Activated CD4-positive, alpha-beta memory T cell treated with anti-CD3 and anti-CD28 coated beads, Interleukin-2, amount 10 ng/mL, durations not matched to agents 7 days and 5 days (primary cell): ENCODE measurements around the gene D2HGDH. TPM values are rescaled to one million over a fixed set of nuclear protein-coding genes. Genes with fewer than 3 reads are reported as not detected.
A peak's percentile ranks its signal among the peaks of the same experiment; 100 is the strongest.

Source experiments
- CTCF ChIA-PET: fragments of 350-600 bp; sonication (Branson Sonifier 250); formaldehyde crosslinking; loops from one replicate; lab custom pipeline; 2021; ENCODE audit warnings: antibody characterized with exemption, inconsistent platforms; lab: Charles Lee
- POLR2A ChIA-PET: fragments of 350-600 bp; sonication (Branson Sonifier 250); formaldehyde crosslinking; loops from one replicate; lab custom pipeline; 2021; ENCODE audit warnings: antibody characterized with exemption; lab: Charles Lee
- DNase-seq: peaks from one replicate; pipeline ENCODE4 v3.0.0-alpha.2; 2020
- H3K27ac Mint-ChIP-seq: one replicate; pipeline ENCODE4 v1.8.0; 2021; ENCODE audit warnings: mild to moderate bottlenecking, mixed read lengths
- H3K27me3 Mint-ChIP-seq: one replicate; pipeline ENCODE4 v1.8.0; 2021; ENCODE audit warnings: mixed read lengths
- H3K36me3 Mint-ChIP-seq: one replicate; pipeline ENCODE4 v1.8.0; 2021; ENCODE audit warnings: low read depth, mixed read lengths
- H3K4me1 Mint-ChIP-seq: one replicate; pipeline ENCODE4 v1.8.0; 2021; ENCODE audit warnings: mixed read lengths
- H3K4me3 Mint-ChIP-seq: one replicate; pipeline ENCODE4 v1.8.0; 2021; ENCODE audit warnings: mild to moderate bottlenecking, mixed read lengths
- H3K9me3 Mint-ChIP-seq: one replicate; pipeline ENCODE4 v1.8.0; 2021; ENCODE audit warnings: mixed read lengths
- total RNA-seq, 2 experiments: library from RNA; stranded (reverse); gene quantifications; one replicate each; pipeline ENCODE4 v1.2.3, GENCODE V29; 2021

The D2HGDH gene
- total RNA-seq, 2 experiments from 2014 or later: 24.6 to 25.0 TPM

GRCh38 chr2:241703032-241703604, 31.3 kb upstream of the D2HGDH start:
- ChIA-PET CTCF (interaction anchor here (1.6 to 5.9 kb wide), 5 partner anchors 11 to 175 kb away, joined by 11 to 54 read pairs (median 27); partner anchors contain the start of genes D2HGDH and DTYMK), POLR2A (interaction anchor here (0.5 to 7.6 kb wide), 11 partner anchors 10 to 1143 kb away, joined by 3 to 141 read pairs (median 10); partner anchors contain the start of genes D2HGDH, DTYMK and PDCD1)
- peak overlapping the region; percentile 38 for H3K27ac Mint-ChIP-seq
- H3K4me1 Mint-ChIP-seq: peaks cover 27% of the 10 kb centered on the region
- H3K27me3 Mint-ChIP-seq: no peaks in the 10 kb centered on the region
- no peak for DNase-seq
- H3K4me3 Mint-ChIP-seq: peak overlapping the region; percentile 76
- H3K36me3 Mint-ChIP-seq: peaks cover 31% of the 10 kb centered on the region
- peaks cover 6% of the 10 kb centered on the region for H3K9me3 Mint-ChIP-seq

- Mint-ChIP-seq H3K9me3 (peaks cover 6% of the 10 kb centered on the region), H3K27ac (no peak overlapping the region), H3K4me1 (peaks cover 12% of the 10 kb centered on the region), H3K36me3 (peaks cover 54% of the 10 kb centered on the region), H3K27me3 (no peaks in the 10 kb centered on the region), H3K4me3 (no peak overlapping the region)
- no peak for DNase-seq
- POLR2A ChIA-PET: interaction anchor here (0.7 kb wide), 1 partner anchor 354 kb away, joined by 4 read pairs; no protein-coding TSS in a partner anchor
- CTCF ChIA-PET: interaction anchor here (0.9 to 1.7 kb wide), 3 partner anchors 9 to 27 kb away, joined by 4 to 5 read pairs (median 4); no protein-coding TSS in a partner anchor
Observed at GRCh38 chr2:241706537-241706936, 27.9 kb upstream of the D2HGDH start.

- peaks cover 6% of the 10 kb centered on the region for H3K9me3 Mint-ChIP-seq
- H3K36me3 Mint-ChIP-seq: peaks cover 61% of the 10 kb centered on the region
- POLR2A ChIA-PET: no interaction called here
- no peak overlapping the region for H3K27ac Mint-ChIP-seq
- H3K4me1 Mint-ChIP-seq: peaks cover 2% of the 10 kb centered on the region
- CTCF ChIA-PET: no interaction called here
- H3K4me3 Mint-ChIP-seq: no peak overlapping the region
- no peaks in the 10 kb centered on the region for H3K27me3 Mint-ChIP-seq
- DNase-seq: no peak
Observed at GRCh38 chr2:241708879-241709278, 25.6 kb upstream of the D2HGDH start.

- peaks cover 4% of the 10 kb centered on the region for H3K9me3 Mint-ChIP-seq
- no peak overlapping the region for H3K4me3 Mint-ChIP-seq
- ChIA-PET CTCF (no interaction called here), POLR2A (interaction anchor here (0.9 kb wide), 1 partner anchor 18 kb away, joined by 5 read pairs; the partner anchor contains the start of gene ING5)
- no peaks in the 10 kb centered on the region for H3K4me1 Mint-ChIP-seq
- no peaks in the 10 kb centered on the region for H3K27me3 Mint-ChIP-seq
- no peak overlapping the region for H3K27ac Mint-ChIP-seq
- DNase-seq: no peak
- H3K36me3 Mint-ChIP-seq: peaks cover 48% of the 10 kb centered on the region
Observed at GRCh38 chr2:241719093-241719492, 15.3 kb upstream of the D2HGDH start.

GRCh38 chr2:241720099-241720498, 14.3 kb upstream of the D2HGDH start:
- Mint-ChIP-seq H3K27me3 (no peaks in the 10 kb centered on the region), H3K9me3 (peaks cover 4% of the 10 kb centered on the region), H3K4me3 (no peak overlapping the region), H3K36me3 (peaks cover 46% of the 10 kb centered on the region), H3K4me1 (no peaks in the 10 kb centered on the region), H3K27ac (no peak overlapping the region)
- DNase-seq: no peak
- CTCF ChIA-PET: no interaction called here
- POLR2A ChIA-PET: interaction anchor here (0.6 to 0.9 kb wide), 2 partner anchors 9 to 19 kb away, joined by 3 to 5 read pairs; partner anchors contain the start of gene ING5

- H3K9me3 Mint-ChIP-seq: peaks cover 4% of the 10 kb centered on the region
Observed at GRCh38 chr2:241720560-241720959, 13.9 kb upstream of the D2HGDH start.

GRCh38 chr2:241721852-241722251, 12.6 kb upstream of the D2HGDH start:
- ChIA-PET CTCF (interaction anchor here (1.1 kb wide), 1 partner anchor 157 kb away, joined by 3 read pairs; no protein-coding TSS in a partner anchor), POLR2A (no interaction called here)
- H3K27ac Mint-ChIP-seq: no peak overlapping the region
- H3K36me3 Mint-ChIP-seq: peaks cover 43% of the 10 kb centered on the region
- no peak overlapping the region for H3K4me3 Mint-ChIP-seq
- H3K4me1 Mint-ChIP-seq: no peaks in the 10 kb centered on the region
- peaks cover 4% of the 10 kb centered on the region for H3K9me3 Mint-ChIP-seq
- H3K27me3 Mint-ChIP-seq: no peaks in the 10 kb centered on the region
- no peak for DNase-seq

More at GRCh38 chr2:241720560-241720959, 13.9 kb upstream of the D2HGDH start:
- no peak for DNase-seq
- H3K4me1 Mint-ChIP-seq: no peaks in the 10 kb centered on the region
- H3K27ac Mint-ChIP-seq: no peak overlapping the region
- ChIA-PET CTCF (interaction anchor here (1.1 kb wide), 1 partner anchor 158 kb away, joined by 3 read pairs; no protein-coding TSS in a partner anchor), POLR2A (interaction anchor here (0.6 kb wide), 1 partner anchor 9 kb away, joined by 3 read pairs; no protein-coding TSS in a partner anchor)
- H3K27me3 Mint-ChIP-seq: no peaks in the 10 kb centered on the region
- H3K4me3 Mint-ChIP-seq: no peak overlapping the region
- H3K36me3 Mint-ChIP-seq: peaks cover 47% of the 10 kb centered on the region

GRCh38 chr2:241722896-241723454, 11.5 kb upstream of the D2HGDH start:
- H3K4me3 Mint-ChIP-seq: no peak overlapping the region
- POLR2A ChIA-PET: no interaction called here
- DNase-seq: no peak
- peaks cover 4% of the 10 kb centered on the region for H3K9me3 Mint-ChIP-seq
- no peaks in the 10 kb centered on the region for H3K4me1 Mint-ChIP-seq
- peaks cover 43% of the 10 kb centered on the region for H3K36me3 Mint-ChIP-seq
- CTCF ChIA-PET: no interaction called here
- no peaks in the 10 kb centered on the region for H3K27me3 Mint-ChIP-seq
- H3K27ac Mint-ChIP-seq: no peak overlapping the region

- H3K36me3 Mint-ChIP-seq: peaks cover 43% of the 10 kb centered on the region
- H3K27ac Mint-ChIP-seq: no peak overlapping the region
- H3K27me3 Mint-ChIP-seq: no peaks in the 10 kb centered on the region
- ChIA-PET CTCF (interaction anchor here (0.7 kb wide), 1 partner anchor 23 kb away, joined by 3 read pairs; no protein-coding TSS in a partner anchor), POLR2A (no interaction called here)
- H3K4me3 Mint-ChIP-seq: no peak overlapping the region
- DNase-seq: no peak
- H3K4me1 Mint-ChIP-seq: no peaks in the 10 kb centered on the region
- peaks cover 4% of the 10 kb centered on the region for H3K9me3 Mint-ChIP-seq
Observed at GRCh38 chr2:241724259-241724974, 10.0 kb upstream of the D2HGDH start.

GRCh38 chr2:241724975-241725870, 9.2 kb upstream of the D2HGDH start:
- POLR2A ChIA-PET: no interaction called here
- Mint-ChIP-seq H3K4me3 (no peak overlapping the region), H3K27ac (no peak overlapping the region), H3K27me3 (no peaks in the 10 kb centered on the region), H3K36me3 (peaks cover 41% of the 10 kb centered on the region), H3K9me3 (peaks cover 4% of the 10 kb centered on the region), H3K4me1 (peaks cover 6% of the 10 kb centered on the region)
- no peak for DNase-seq
- CTCF ChIA-PET: interaction anchor here (0.7 to 1.1 kb wide), 2 partner anchors 24 to 153 kb away, joined by 3 to 4 read pairs; no protein-coding TSS in a partner anchor

GRCh38 chr2:241726459-241726858, 8.0 kb upstream of the D2HGDH start:
- peaks cover 4% of the 10 kb centered on the region for H3K9me3 Mint-ChIP-seq
- no peak for DNase-seq
- H3K36me3 Mint-ChIP-seq: peaks cover 32% of the 10 kb centered on the region
- ChIA-PET CTCF (interaction anchor here (1.1 kb wide), 1 partner anchor 152 kb away, joined by 4 read pairs; no protein-coding TSS in a partner anchor), POLR2A (interaction anchor here (1.0 kb wide), 1 partner anchor 23 kb away, joined by 3 read pairs; no protein-coding TSS in a partner anchor)
- no peak overlapping the region for H3K4me3 Mint-ChIP-seq
- no peak overlapping the region for H3K27ac Mint-ChIP-seq
- H3K27me3 Mint-ChIP-seq: no peaks in the 10 kb centered on the region
- H3K4me1 Mint-ChIP-seq: peaks cover 18% of the 10 kb centered on the region

- no peak for DNase-seq
- no peak overlapping the region for H3K27ac Mint-ChIP-seq
- no peaks in the 10 kb centered on the region for H3K27me3 Mint-ChIP-seq
- peaks cover 18% of the 10 kb centered on the region for H3K36me3 Mint-ChIP-seq
- peaks cover 1% of the 10 kb centered on the region for H3K9me3 Mint-ChIP-seq
- peaks cover 27% of the 10 kb centered on the region for H3K4me1 Mint-ChIP-seq
- ChIA-PET POLR2A (no interaction called here), CTCF (no interaction called here)
- H3K4me3 Mint-ChIP-seq: no peak overlapping the region
Observed at GRCh38 chr2:241728000-241728399, 6.4 kb upstream of the D2HGDH start.
